SU-DHL-6 (cell line): ENCODE data around the gene TMEM33.
"Not testable (repeated sequence)": the region's sequence is repeated elsewhere in the genome, so short reads cannot be mapped to it uniquely, and the experiment has no call there.

Source experiments
- CTCF ChIP-seq: fragments of 200-600 bp; sonication (generic); IDR thresholded peaks from one replicate; pipeline ENCODE4 v1.5.1; 2017; ENCODE audit warnings: antibody characterized with exemption, mild to moderate bottlenecking, low read length, moderate library complexity; ENCODE audit not compliant: insufficient read depth, poor library complexity, severe bottlenecking
- EZH2phosphoT487 ChIP-seq: fragments of 200-600 bp; sonication (generic), shearing (Covaris generic); conservative IDR thresholded peaks from 2 replicates; pipeline ENCODE4 v1.6.1; 2018; ENCODE audit warnings: mild to moderate bottlenecking, antibody characterized with exemption, low read length, moderate library complexity, mixed read lengths

- TF ChIP-seq CTCF, EZH2phosphoT487: not testable (repeated sequence)
These were observed 14.8 kb upstream of the TMEM33 start for GRCh38 chr4:41920416-41920815.
